GM10266 (cell line): ENCODE data around the gene ZIC2.

Experiments
- DNase-seq: peaks from one replicate; pipeline ENCODE4 v3.0.0; 2012; ENCODE audit errors: extremely low spot score
- TF ChIP-seq, protein P1 (sequence below): IDR thresholded peaks from 2 replicates; pipeline ENCODE4 v1.5.1; 2012; ENCODE audit warnings: mild to moderate bottlenecking, low read depth; ENCODE audit not compliant: control insufficient read depth, insufficient read depth; ENCODE audit errors: missing control alignments

ZIC2 gene

GRCh38 chr13:99955107-99955746, 26.4 kb upstream of the ZIC2 start:
- DNase-seq: no peak
- TF ChIP-seq, protein P1, sequence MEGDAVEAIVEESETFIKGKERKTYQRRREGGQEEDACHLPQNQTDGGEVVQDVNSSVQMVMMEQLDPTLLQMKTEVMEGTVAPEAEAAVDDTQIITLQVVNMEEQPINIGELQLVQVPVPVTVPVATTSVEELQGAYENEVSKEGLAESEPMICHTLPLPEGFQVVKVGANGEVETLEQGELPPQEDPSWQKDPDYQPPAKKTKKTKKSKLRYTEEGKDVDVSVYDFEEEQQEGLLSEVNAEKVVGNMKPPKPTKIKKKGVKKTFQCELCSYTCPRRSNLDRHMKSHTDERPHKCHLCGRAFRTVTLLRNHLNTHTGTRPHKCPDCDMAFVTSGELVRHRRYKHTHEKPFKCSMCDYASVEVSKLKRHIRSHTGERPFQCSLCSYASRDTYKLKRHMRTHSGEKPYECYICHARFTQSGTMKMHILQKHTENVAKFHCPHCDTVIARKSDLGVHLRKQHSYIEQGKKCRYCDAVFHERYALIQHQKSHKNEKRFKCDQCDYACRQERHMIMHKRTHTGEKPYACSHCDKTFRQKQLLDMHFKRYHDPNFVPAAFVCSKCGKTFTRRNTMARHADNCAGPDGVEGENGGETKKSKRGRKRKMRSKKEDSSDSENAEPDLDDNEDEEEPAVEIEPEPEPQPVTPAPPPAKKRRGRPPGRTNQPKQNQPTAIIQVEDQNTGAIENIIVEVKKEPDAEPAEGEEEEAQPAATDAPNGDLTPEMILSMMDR: no peak

GRCh38 chr13:99955747-99956472, 25.7 kb upstream of the ZIC2 start:
- no peak for DNase-seq
- TF ChIP-seq, protein P1: no peak

- TF ChIP-seq, protein P1: no peak
- DNase-seq: no peak
These were observed 24.9 kb upstream of the ZIC2 start for GRCh38 chr13:99956473-99957349.

GRCh38 chr13:99958406-99959126, 23.0 kb upstream of the ZIC2 start:
- no peak for DNase-seq
- TF ChIP-seq, protein P1: no peak

DNA sequence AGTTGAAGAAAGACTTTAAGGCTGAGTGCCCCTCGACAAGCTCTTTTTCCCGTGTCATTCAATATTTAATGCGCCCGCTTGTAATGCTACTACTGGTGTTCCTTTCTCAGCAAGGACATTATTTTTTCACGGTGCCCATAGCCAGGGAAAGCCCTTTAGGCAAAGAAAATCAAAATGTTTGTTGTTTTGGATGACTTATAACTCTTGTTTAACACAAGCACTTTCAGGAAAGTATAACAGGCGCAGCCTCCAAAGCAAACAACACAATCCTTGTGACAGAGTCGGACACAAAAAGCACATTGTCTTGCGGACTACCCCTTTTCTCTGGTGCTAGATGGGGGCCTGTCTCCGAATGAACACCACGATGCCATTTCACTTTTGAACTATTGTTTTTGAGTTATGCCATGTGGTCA, 22.5 kb upstream of the ZIC2 start:
- DNase-seq: no peak
- TF ChIP-seq, protein P1: no peak

GRCh38 chr13:99959540-99960230, 21.9 kb upstream of the ZIC2 start:
- TF ChIP-seq, protein P1: no peak
- no peak for DNase-seq
